HG02642 (cell line): Measurements from ENCODE around the gene RRAS2.
A peak's percentile ranks its signal among the peaks of the same experiment; 100 is the strongest.

ENCODE experiments used
- ATAC-seq: cut with Tn5 transposase; IDR thresholded peaks from one replicate; pipeline ENCODE4 v1.9.1; 2021; ENCODE audit warnings: mild to moderate bottlenecking; ENCODE audit not compliant: unreplicated experiment, poor library complexity

RRAS2 gene

DNA sequence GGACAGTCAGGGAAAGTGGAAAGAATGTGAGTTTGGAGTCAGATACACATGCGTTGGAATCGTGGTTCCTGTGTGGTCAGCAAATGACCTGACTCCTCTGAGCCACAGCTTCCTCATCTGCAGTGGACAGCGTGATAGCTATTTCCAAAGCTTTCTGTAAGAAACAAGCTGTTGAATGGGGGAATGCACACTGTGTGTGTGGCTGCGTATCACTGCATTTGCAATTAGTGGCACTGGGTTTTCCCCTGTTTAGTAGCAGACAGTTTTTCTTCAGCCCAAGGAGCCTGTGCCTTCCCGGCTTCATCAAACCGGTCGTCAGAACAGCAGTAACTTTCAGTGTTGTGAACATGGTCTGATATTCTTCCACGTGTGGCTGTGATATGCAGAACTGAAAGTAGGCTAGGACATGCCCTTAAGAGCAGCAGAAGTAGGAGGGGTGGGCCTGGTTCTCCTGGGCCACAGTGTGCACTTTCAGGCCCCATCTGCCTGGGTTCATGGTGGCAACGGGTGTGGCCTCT is 121.5 kb downstream of the RRAS2 start:
- peak; percentile 93 for ATAC-seq

GRCh38 chr11:14235701-14236100 is 123.3 kb downstream of the RRAS2 start:
- ATAC-seq, result no peak

DNA sequence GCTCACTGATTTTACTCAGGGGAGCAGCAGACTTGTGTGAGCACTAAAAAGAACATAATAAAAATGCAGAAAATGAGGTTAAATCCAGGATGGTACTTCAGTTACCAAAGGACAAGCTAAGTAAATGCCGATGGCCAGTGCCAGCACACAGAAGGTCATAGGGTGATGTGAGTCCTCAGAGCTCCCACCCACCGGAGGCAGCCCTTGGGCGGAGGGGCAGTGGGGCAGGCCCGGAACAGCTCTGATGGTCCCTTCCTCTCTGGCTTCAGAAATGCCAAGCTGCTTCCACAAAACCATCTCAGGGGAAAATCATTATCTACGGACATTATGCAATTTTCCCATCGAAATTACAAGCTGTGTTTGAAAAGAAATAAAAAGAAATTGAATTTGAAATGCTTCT is 124.5 kb downstream of the RRAS2 start:
- no peak for ATAC-seq

DNA sequence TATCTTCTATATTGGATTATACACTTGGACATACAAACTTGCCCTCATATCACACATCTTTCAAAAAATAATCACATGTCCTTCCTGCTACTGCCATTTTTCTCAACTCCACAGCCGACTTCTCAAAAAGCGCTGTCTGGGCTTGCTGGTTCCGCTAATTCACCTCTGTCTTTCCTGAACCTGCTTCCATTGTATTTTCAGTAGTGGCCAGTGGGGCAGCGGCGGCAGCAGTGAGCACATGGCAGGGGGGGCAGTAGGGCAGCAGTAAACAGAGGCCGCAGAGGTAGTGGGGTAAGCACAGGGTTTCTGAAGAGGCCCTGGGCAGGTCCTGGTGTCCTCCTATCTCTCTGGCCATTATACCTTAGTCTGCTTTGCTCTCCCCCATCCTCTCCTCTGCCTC is 126.3 kb downstream of the RRAS2 start:
- no peak for ATAC-seq

GRCh38 chr11:14230407-14230806 is 128.6 kb downstream of the RRAS2 start:
- no peak for ATAC-seq

DNA sequence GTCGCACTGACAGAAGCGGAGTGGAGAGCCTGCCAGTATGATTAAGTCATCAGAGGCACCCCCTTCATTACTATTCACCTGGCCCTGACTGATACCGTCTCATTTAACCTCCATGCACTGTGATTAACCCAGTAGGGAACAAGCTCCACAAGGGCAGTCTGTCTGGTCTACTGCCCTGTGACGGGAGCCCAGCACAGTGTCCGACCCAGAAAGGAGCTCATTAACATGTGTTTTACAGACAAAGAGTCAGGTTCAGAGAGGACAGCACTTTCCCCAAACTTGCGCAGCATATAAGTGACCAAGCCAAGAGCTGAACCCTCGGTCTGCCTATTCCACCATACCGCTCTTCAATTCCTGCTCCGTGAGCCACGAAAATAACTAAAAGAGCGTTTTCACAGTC is 129.5 kb downstream of the RRAS2 start:
- ATAC-seq, result no peak

DNA sequence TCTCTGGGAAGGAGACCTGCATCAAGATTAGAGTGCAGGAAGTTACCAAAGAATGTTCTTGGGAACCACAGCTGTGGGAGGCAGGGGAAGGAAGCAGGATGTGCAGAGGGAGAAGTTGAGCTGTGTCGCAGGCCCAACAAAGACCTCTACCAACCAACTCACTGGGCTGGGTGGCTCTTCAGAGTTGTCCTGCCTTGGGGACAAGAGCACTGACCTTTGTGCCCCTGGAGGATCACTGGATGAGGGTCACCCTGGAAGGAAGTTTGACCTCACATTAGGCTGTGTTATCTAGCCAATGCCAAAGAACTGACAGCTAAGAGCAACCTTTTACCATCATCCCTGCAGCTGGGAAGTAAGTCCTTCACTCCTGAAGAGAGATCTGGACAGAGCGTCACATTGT is 130.6 kb downstream of the RRAS2 start:
- ATAC-seq, result no peak
